ENCODE measurements around the gene DIPK1A.

DNA sequence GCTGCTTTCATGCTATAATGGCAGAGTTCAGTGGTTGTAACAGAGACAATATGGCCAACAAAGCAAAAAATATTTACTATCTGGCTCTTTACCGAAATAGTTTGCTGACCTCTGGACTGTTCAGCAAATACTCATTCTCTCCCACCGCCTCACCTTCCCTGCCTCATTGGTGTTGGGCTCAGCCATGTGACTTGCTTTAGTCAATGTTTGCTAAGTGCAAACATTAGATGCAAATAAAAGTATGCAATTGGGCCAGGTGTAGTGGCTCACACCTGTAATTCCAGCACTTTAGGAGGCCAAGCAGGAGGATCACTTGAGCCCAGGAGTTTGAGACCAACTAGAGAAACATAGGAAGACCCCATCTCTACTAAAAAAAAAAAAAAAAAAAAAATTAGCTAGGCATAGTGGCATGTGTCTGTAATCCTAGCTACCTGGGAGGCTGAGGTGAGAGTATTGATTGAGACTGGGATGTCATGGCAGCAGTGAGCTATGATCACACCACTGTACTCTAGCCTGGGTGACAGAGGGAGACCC is 74.3 kb downstream of the DIPK1A start:
- no peak for TF ChIP-seq CTCF (IDR thresholded peaks at IDR 0.05)
- no peak for TF ChIP-seq POLR2A (IDR thresholded peaks at IDR 0.05)
